ENCODE results near the gene CHD9. TPM values are rescaled to one million over a fixed set of nuclear protein-coding genes. Genes with fewer than 3 reads are reported as not detected.

The CHD9 gene
- total RNA-seq, 1 donor from 2014 or later: 68.6 TPM

GRCh38 chr16:53100889-53101288, 46.1 kb downstream of the CHD9 start:
- Mint-ChIP-seq H3K36me3 (peaks cover 4% of the 10 kb centered on the region), H3K4me3 (peak overlapping the region; percentile 44), H3K27ac (peak overlapping the region; percentile 98), H3K27me3 (no peaks in the 10 kb centered on the region), H3K4me1 (ENCODE audit: unreplicated experiment) (peaks cover 23% of the 10 kb centered on the region), H3K9me3 (no peaks in the 10 kb centered on the region)
- TF ChIP-seq, protein P1, sequence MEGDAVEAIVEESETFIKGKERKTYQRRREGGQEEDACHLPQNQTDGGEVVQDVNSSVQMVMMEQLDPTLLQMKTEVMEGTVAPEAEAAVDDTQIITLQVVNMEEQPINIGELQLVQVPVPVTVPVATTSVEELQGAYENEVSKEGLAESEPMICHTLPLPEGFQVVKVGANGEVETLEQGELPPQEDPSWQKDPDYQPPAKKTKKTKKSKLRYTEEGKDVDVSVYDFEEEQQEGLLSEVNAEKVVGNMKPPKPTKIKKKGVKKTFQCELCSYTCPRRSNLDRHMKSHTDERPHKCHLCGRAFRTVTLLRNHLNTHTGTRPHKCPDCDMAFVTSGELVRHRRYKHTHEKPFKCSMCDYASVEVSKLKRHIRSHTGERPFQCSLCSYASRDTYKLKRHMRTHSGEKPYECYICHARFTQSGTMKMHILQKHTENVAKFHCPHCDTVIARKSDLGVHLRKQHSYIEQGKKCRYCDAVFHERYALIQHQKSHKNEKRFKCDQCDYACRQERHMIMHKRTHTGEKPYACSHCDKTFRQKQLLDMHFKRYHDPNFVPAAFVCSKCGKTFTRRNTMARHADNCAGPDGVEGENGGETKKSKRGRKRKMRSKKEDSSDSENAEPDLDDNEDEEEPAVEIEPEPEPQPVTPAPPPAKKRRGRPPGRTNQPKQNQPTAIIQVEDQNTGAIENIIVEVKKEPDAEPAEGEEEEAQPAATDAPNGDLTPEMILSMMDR (conservative IDR thresholded peaks at IDR 0.05): no peak
- no peak for DNase-seq (ENCODE audit: extremely low spot score, unreplicated experiment)

- Mint-ChIP-seq H3K4me3 (no peak overlapping the region), H3K9me3 (no peaks in the 10 kb centered on the region), H3K27ac (no peak overlapping the region), H3K4me1 (ENCODE audit: unreplicated experiment) (peaks cover 18% of the 10 kb centered on the region), H3K27me3 (no peaks in the 10 kb centered on the region), H3K36me3 (no peaks in the 10 kb centered on the region)
- DNase-seq (ENCODE audit: extremely low spot score, unreplicated experiment): no peak
- TF ChIP-seq, protein P1 (conservative IDR thresholded peaks at IDR 0.05): no peak
Measured at GRCh38 chr16:53103811-53104210, 49.0 kb downstream of the CHD9 start.

DNA sequence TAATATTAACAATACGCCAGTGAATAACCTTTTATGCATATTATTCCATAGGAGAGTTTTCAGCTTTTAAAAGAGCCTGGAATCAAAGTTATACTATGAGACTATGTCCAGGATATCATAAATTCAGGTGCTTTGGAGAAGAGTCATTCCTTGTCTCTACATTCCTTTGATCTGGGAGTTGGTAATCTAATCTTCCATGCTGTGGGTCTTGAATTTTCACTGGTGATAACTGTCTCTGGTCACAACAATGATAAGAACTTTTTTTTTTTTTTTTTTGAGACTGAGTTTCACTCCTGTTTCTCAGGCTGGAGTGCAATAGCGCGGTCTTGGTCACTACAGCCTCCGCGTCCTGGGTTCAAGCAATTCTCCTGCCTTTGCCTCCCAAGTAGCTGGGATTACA, 50.8 kb downstream of the CHD9 start:
- Mint-ChIP-seq H3K27me3 (no peaks in the 10 kb centered on the region), H3K27ac (no peak overlapping the region), H3K4me1 (ENCODE audit: unreplicated experiment) (peaks cover 9% of the 10 kb centered on the region), H3K9me3 (no peaks in the 10 kb centered on the region), H3K36me3 (no peaks in the 10 kb centered on the region), H3K4me3 (no peak overlapping the region)
- no peak for DNase-seq (ENCODE audit: extremely low spot score, unreplicated experiment)
- TF ChIP-seq, protein P1 (conservative IDR thresholded peaks at IDR 0.05): no peak

DNA sequence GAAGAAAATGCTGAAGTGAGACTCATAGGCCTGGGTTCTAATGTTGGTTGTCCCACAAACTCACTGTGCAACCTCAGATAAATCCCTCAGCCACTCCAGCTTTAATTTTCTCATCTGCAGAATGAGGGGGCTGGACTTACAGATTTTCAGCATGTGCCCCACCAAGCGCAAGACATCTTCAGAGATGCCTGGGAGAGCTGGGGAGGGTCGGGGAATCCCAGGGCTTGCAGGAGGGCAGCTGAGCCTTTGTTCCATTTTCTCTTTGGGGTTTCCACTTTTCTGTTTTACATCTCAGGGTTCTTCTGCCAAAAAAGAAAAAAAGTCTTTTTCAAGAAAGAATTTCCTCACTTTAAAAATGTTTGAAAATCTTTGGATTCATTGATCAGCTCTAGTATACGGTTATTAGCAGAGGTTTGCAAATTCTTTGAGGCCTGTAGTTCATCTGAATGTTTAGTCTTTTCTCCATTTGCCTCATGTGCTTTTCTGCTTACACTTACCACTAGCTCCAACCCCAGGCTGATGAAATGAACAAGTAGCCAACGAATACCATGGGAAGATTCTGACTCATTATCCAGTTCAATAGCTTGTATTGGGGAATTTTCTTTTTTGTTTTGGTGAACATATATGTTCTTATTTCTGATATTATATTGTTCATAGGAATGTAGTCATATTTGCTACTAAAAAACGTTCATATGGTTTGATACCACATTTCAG, 56.4 kb downstream of the CHD9 start:
- no peaks in the 10 kb centered on the region for H3K27me3 Mint-ChIP-seq
- H3K4me1 Mint-ChIP-seq (ENCODE audit: unreplicated experiment): peaks cover 8% of the 10 kb centered on the region
- H3K9me3 Mint-ChIP-seq: no peaks in the 10 kb centered on the region
- H3K36me3 Mint-ChIP-seq: no peaks in the 10 kb centered on the region
- H3K27ac Mint-ChIP-seq: no peak overlapping the region
- TF ChIP-seq, protein P1 (conservative IDR thresholded peaks at IDR 0.05): no peak
- no peak overlapping the region for H3K4me3 Mint-ChIP-seq
- no peak for DNase-seq (ENCODE audit: extremely low spot score, unreplicated experiment)

DNA sequence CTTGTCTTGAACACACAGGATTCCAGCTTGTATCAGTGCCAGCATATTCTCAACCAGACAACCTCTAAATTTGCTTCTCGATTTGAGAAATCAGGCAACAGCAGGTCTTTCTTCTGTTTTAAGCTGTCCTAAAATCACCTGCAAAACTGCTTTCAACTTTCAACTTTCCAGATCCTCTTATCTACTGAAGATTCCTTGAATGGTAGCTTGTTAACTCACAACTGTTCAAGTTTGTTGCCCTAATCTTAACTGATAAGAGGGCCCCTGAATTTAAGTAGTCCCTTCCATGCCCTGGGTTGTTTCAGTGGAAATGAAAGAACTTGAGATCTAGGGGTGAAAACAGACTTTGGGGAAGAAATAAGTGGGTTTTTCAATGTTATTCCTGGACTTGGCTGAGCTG, 57.2 kb downstream of the CHD9 start:
- Mint-ChIP-seq H3K27me3 (no peaks in the 10 kb centered on the region), H3K27ac (no peak overlapping the region), H3K4me3 (no peak overlapping the region), H3K9me3 (no peaks in the 10 kb centered on the region), H3K4me1 (ENCODE audit: unreplicated experiment) (peaks cover 8% of the 10 kb centered on the region), H3K36me3 (no peaks in the 10 kb centered on the region)
- TF ChIP-seq, protein P1 (conservative IDR thresholded peaks at IDR 0.05): no peak
- no peak for DNase-seq (ENCODE audit: extremely low spot score, unreplicated experiment)

Measured in type B pancreatic cell (in vitro differentiated cells).